OCI-LY1 (cell line): Measurements from ENCODE around the gene COA3.

Experiments
- H2AFZ ChIP-seq: fragments of 200-600 bp; sonication (generic), shearing (Covaris generic); 2 replicates; pipeline ENCODE4 v1.6.0; 2014; ENCODE audit warnings: antibody characterized with exemption, mild to moderate bottlenecking, low read length
- H3F3A ChIP-seq: fragments of 200-600 bp; sonication (generic), shearing (Covaris generic); 2 replicates; pipeline ENCODE4 v1.6.0; 2014; ENCODE audit warnings: mild to moderate bottlenecking, antibody characterized with exemption, low read length, moderate library complexity; ENCODE audit not compliant: insufficient read depth
- H3K27ac ChIP-seq: fragments of 200-600 bp; sonication (generic); 2 replicates; pipeline ENCODE4 v1.5.1; 2014; ENCODE audit warnings: low read length, mixed run types, mild to moderate bottlenecking, low read depth; ENCODE audit not compliant: poor library complexity, severe bottlenecking
- H3K27me3 ChIP-seq: fragments of 200-600 bp; sonication (generic); 2 replicates; pipeline ENCODE4 v1.6.0; 2014; ENCODE audit warnings: antibody characterized with exemption, mild to moderate bottlenecking, low read length, moderate library complexity; ENCODE audit not compliant: insufficient read depth
- H3K36me3 ChIP-seq: fragments of 200-600 bp; sonication (generic); 2 replicates; pipeline ENCODE4 v1.6.1; 2014; ENCODE audit warnings: mild to moderate bottlenecking, antibody characterized with exemption, low read length, moderate library complexity, mixed read lengths; ENCODE audit not compliant: insufficient read depth
- H3K4me1 ChIP-seq: fragments of 200-600 bp; sonication (generic); 2 replicates; pipeline ENCODE4 v1.5.1; 2014; ENCODE audit warnings: mild to moderate bottlenecking, low read length, moderate library complexity; ENCODE audit not compliant: insufficient read depth, severe bottlenecking
- H3K4me2 ChIP-seq: fragments of 200-600 bp; sonication (generic), shearing (Covaris generic); 2 replicates; pipeline ENCODE4 v1.6.1; 2014; ENCODE audit warnings: low read length
- H3K4me3 ChIP-seq: fragments of 200-600 bp; sonication (generic); 2 replicates; pipeline ENCODE4 v1.5.1; 2014; ENCODE audit warnings: low read length, low read depth, mild to moderate bottlenecking, mixed read lengths; ENCODE audit not compliant: poor library complexity, severe bottlenecking
- H3K79me2 ChIP-seq: fragments of 200-600 bp; shearing (Covaris generic); 2 replicates; pipeline ENCODE4 v1.6.1; 2016; ENCODE audit warnings: mixed run types, low read length, mixed read lengths; ENCODE audit not compliant: insufficient read depth
- H3K9ac ChIP-seq: fragments of 200-600 bp; sonication (generic), shearing (Covaris generic); 2 replicates; pipeline ENCODE4 v1.6.1; 2014; ENCODE audit warnings: mild to moderate bottlenecking, low read length, mixed read lengths
- H3K9me2 ChIP-seq: fragments of 200-600 bp; sonication (generic), shearing (Covaris generic); 2 replicates; pipeline ENCODE4 v1.6.1; 2014; ENCODE audit warnings: low read depth, mild to moderate bottlenecking, low read length, mixed read lengths
- H3K9me3 ChIP-seq: fragments of 200-600 bp; shearing (Covaris generic); 2 replicates; pipeline ENCODE4 v1.6.1; 2014; ENCODE audit warnings: low read length, mixed read lengths
- H4K20me1 ChIP-seq: fragments of 200-600 bp; sonication (generic), shearing (Covaris generic); 2 replicates; pipeline ENCODE4 v1.6.0; 2016; ENCODE audit warnings: mild to moderate bottlenecking, low read length; ENCODE audit not compliant: insufficient read depth
- CTCF ChIP-seq: fragments of 200-600 bp; sonication (generic), shearing (Covaris generic); IDR thresholded peaks from 2 replicates; pipeline ENCODE4 v1.5.1; 2017; ENCODE audit warnings: mild to moderate bottlenecking, antibody characterized with exemption, low read length, moderate library complexity, mixed read lengths
- EZH2 ChIP-seq: fragments of 200-600 bp; sonication (generic), shearing (Covaris generic); IDR thresholded peaks from 2 replicates; pipeline ENCODE4 v1.8.0; 2017; ENCODE audit warnings: borderline replicate concordance, mixed run types, mild to moderate bottlenecking, antibody characterized with exemption, low read length, moderate library complexity, mixed read lengths

The COA3 gene

GRCh38 chr17:42844761-42845555, 46.5 kb upstream of the COA3 start:
- Histone ChIP-seq H3K9me2 (no peaks in the 10 kb centered on the region), H3K9ac (no peak overlapping the region), H3K27ac (no peak overlapping the region), H3K4me3 (no peak overlapping the region), H3K4me2 (no peak overlapping the region), H4K20me1 (no peaks in the 10 kb centered on the region), H2AFZ (no peak overlapping the region), H3K79me2 (no peaks in the 10 kb centered on the region), H3F3A (no peaks in the 10 kb centered on the region), H3K9me3 (no peaks in the 10 kb centered on the region), H3K4me1 (no peaks in the 10 kb centered on the region), H3K36me3 (peaks cover 60% of the 10 kb centered on the region), H3K27me3 (no peaks in the 10 kb centered on the region)
- TF ChIP-seq CTCF = no peak
- TF ChIP-seq EZH2 = no peak

GRCh38 chr17:42844271-42844670, 45.8 kb upstream of the COA3 start, which contains the start of gene AOC2:
Gene AOC2, plus strand, starts transcription at chr17:42844580. Its CDS starts 47 bp downstream, at chr17:42844627.
- no peaks in the 10 kb centered on the region for H3K9me3 ChIP-seq
- no peaks in the 10 kb centered on the region for H3K4me1 ChIP-seq
- H3K9ac ChIP-seq = no peak within 1 kb of the TSS
- H3F3A ChIP-seq = no peaks in the 10 kb centered on the region
- H3K36me3 ChIP-seq = peaks cover 66% of the 10 kb centered on the region
- H3K9me2 ChIP-seq = no peaks in the 10 kb centered on the region
- H3K79me2 ChIP-seq = no peaks in the 10 kb centered on the region
- H3K27ac ChIP-seq = no peak within 1 kb of the TSS
- H3K4me2 ChIP-seq = no peak within 1 kb of the TSS
- no peaks in the 10 kb centered on the region for H4K20me1 ChIP-seq
- no peak within 1 kb of the TSS for H3K4me3 ChIP-seq
- no peaks in the 10 kb centered on the region for H3K27me3 ChIP-seq
- no peak within 1 kb of the TSS for H2AFZ ChIP-seq
- TF ChIP-seq CTCF = no peak

- Histone ChIP-seq H3K4me1 (no peaks in the 10 kb centered on the region), H3K9me2 (no peaks in the 10 kb centered on the region), H3K27ac (no peak overlapping the region), H3K9ac (no peak overlapping the region), H3K36me3 (peaks cover 74% of the 10 kb centered on the region), H4K20me1 (no peaks in the 10 kb centered on the region), H3F3A (no peaks in the 10 kb centered on the region), H2AFZ (no peak overlapping the region), H3K9me3 (no peaks in the 10 kb centered on the region), H3K4me3 (no peak overlapping the region), H3K4me2 (no peak overlapping the region), H3K79me2 (no peaks in the 10 kb centered on the region), H3K27me3 (no peaks in the 10 kb centered on the region)
- peak; percentile 70 for TF ChIP-seq CTCF
- no peak for TF ChIP-seq EZH2
Measured at GRCh38 chr17:42843358-42843934, 44.9 kb upstream of the COA3 start.
